PC-3 (cell line): ENCODE results near the gene RXRA. TPM values are rescaled to one million over a fixed set of nuclear protein-coding genes. Genes with fewer than 3 reads are reported as not detected.
A peak's percentile ranks its signal among the peaks of the same experiment; 100 is the strongest.

Experiments
- ATAC-seq: fragments of 200-7000 bp; cut with Tn5 transposase; 2 replicates; pipeline ENCODE4 v1.9.1; 2020; ENCODE audit warnings: mild to moderate bottlenecking, moderate library complexity
- BruUV-seq: library from RNA; stranded (reverse); fragments of 400-500 nt; replicated peaks from 2 replicates; lab custom pipeline; 2021; lab: Mats Ljungman, UMichigan
- CTCF ChIA-PET: fragments of 300-600 bp; sonication (Branson Sonifier 250); formaldehyde crosslinking; loops from one replicate; lab custom pipeline; 2022; ENCODE audit warnings: antibody characterized with exemption; lab: Charles Lee
- POLR2A ChIA-PET: fragments of 300-600 bp; sonication (Branson Sonifier 250); formaldehyde crosslinking; loops from one replicate; lab custom pipeline; 2022; ENCODE audit warnings: antibody characterized with exemption; ENCODE audit not compliant: unreplicated experiment; lab: Charles Lee
- DNase-seq: peaks from one replicate; pipeline ENCODE4 v3.0.0-alpha.2; 2015
- H2AFZ ChIP-seq: fragments of 300-600 bp; sonication (generic); 2 replicates; pipeline ENCODE4 v1.6.0; 2016; ENCODE audit warnings: antibody characterized with exemption, low read length
- H3F3A ChIP-seq: fragments of 300-600 bp; sonication (generic); one replicate; pipeline ENCODE4 v1.6.0; 2017; ENCODE audit warnings: antibody characterized with exemption, low read length, control low read depth, mild to moderate bottlenecking; ENCODE audit not compliant: unreplicated experiment
- H3K27ac ChIP-seq: fragments of 300-600 bp; sonication (generic); 2 replicates; pipeline ENCODE4 v1.5.1; 2016; ENCODE audit warnings: mild to moderate bottlenecking, low read length
- H3K27me3 ChIP-seq: fragments of 300-600 bp; sonication (generic); 2 replicates; pipeline ENCODE4 v1.6.1; 2016; ENCODE audit warnings: low read length, mixed read lengths
- H3K36me3 ChIP-seq: fragments of 300-600 bp; sonication (generic); 2 replicates; pipeline ENCODE4 v1.6.1; 2016; ENCODE audit warnings: low read depth, mixed run types, low read length, mixed read lengths
- H3K4me1 ChIP-seq: fragments of 300-600 bp; sonication (generic); 2 replicates; pipeline ENCODE4 v1.5.1; 2016; ENCODE audit warnings: low read length; ENCODE audit not compliant: insufficient read depth
- H3K4me2 ChIP-seq: fragments of 300-600 bp; sonication (generic); 2 replicates; pipeline ENCODE4 v1.6.0; 2016; ENCODE audit warnings: low read length
- H3K4me3 ChIP-seq: fragments of 300-600 bp; sonication (generic); 2 replicates; pipeline ENCODE4 v1.5.1; 2016; ENCODE audit warnings: mild to moderate bottlenecking, low read length, mixed read lengths
- H3K79me2 ChIP-seq: fragments of 300-600 bp; sonication (generic); 2 replicates; pipeline ENCODE4 v1.6.1; 2017; ENCODE audit warnings: low read length, mixed read lengths
- H3K9ac ChIP-seq: fragments of 300-600 bp; sonication (generic); 2 replicates; pipeline ENCODE4 v1.6.0; 2016; ENCODE audit warnings: mild to moderate bottlenecking, low read length
- H3K9me2 ChIP-seq: fragments of 300-600 bp; sonication (generic); replicated peaks from 2 replicates; pipeline ENCODE4 v1.6.1; 2016; ENCODE audit warnings: mixed run types, low read length, mixed read lengths
- H3K9me3 ChIP-seq: fragments of 300-600 bp; sonication (generic); 2 replicates; pipeline ENCODE4 v1.6.1; 2016; ENCODE audit warnings: low read length, mixed read lengths
- H4K20me1 ChIP-seq: fragments of 300-600 bp; sonication (generic); 2 replicates; pipeline ENCODE4 v1.6.1; 2016; ENCODE audit warnings: low read length, mixed read lengths
- CTCF ChIP-seq: fragments of 300-600 bp; sonication (generic); conservative IDR thresholded peaks from 2 replicates; pipeline ENCODE4 v1.5.1; 2017; ENCODE audit warnings: antibody characterized with exemption, low read depth, mild to moderate bottlenecking, low read length
- EZH2 ChIP-seq: fragments of 300-600 bp; sonication (generic); IDR thresholded peaks from one replicate; pipeline ENCODE4 v1.6.1; 2017; ENCODE audit warnings: antibody characterized with exemption, mild to moderate bottlenecking, low read length; ENCODE audit not compliant: unreplicated experiment
- EZH2phosphoT487 ChIP-seq: fragments of 300-600 bp; sonication (generic); IDR thresholded peaks from 2 replicates; pipeline ENCODE4 v1.6.1; 2018; ENCODE audit warnings: mild to moderate bottlenecking, antibody characterized with exemption, low read length, borderline replicate concordance
- intact Hi-C: fragments of 100-400 bp; cut with micrococcal nuclease; formaldehyde crosslinking; loops from 2 replicates; pipeline ENCODE4 v1.9.0; 2023
- total RNA-seq: library from RNA; depleted of rRNA; stranded (reverse); fragments of >200 nt; gene quantifications from 2 replicates; pipeline ENCODE4 v1.2.3, GENCODE V29; 2014

RXRA gene
- total RNA-seq, 1 experiment from 2014 or later = 17.5 TPM

GRCh38 chr9:134356496-134357470, 30.5 kb downstream of the RXRA start:
- no peaks in the 10 kb centered on the region for H3K36me3 ChIP-seq
- no peak overlapping the region for H3K9ac ChIP-seq
- intact Hi-C loops = no loop called here
- H3K4me2 ChIP-seq = peak overlapping the region; percentile 25
- TF ChIP-seq CTCF = no peak
- TF ChIP-seq EZH2phosphoT487 = no peak
- TF ChIP-seq EZH2 = no peak
- ChIA-PET POLR2A (no interaction called here), CTCF (no interaction called here)
- H3F3A ChIP-seq = no peaks in the 10 kb centered on the region
- BruUV-seq = no TSS peak
- peaks cover 61% of the 10 kb centered on the region for H3K79me2 ChIP-seq
- no peaks in the 10 kb centered on the region for H3K9me2 ChIP-seq
- H3K27me3 ChIP-seq = no peaks in the 10 kb centered on the region
- H4K20me1 ChIP-seq = no peaks in the 10 kb centered on the region
- DNase-seq (peak; percentile 66), ATAC-seq (peak; percentile 42; the same call in 1 of the 2 replicates)
- no peaks in the 10 kb centered on the region for H3K9me3 ChIP-seq
- no peak overlapping the region for H2AFZ ChIP-seq
- H3K4me1 ChIP-seq = peaks cover 28% of the 10 kb centered on the region
- no peak overlapping the region for H3K4me3 ChIP-seq
- H3K27ac ChIP-seq = peak overlapping the region; percentile 51

GRCh38 chr9:134357631-134358025, 31.4 kb downstream of the RXRA start:
- ATAC-seq (no peak), DNase-seq (no peak)
- no peak for TF ChIP-seq EZH2phosphoT487
- no peak for TF ChIP-seq CTCF
- no peak for TF ChIP-seq EZH2
- Histone ChIP-seq H3K9ac (no peak overlapping the region), H3K4me3 (no peak overlapping the region), H3K9me2 (no peaks in the 10 kb centered on the region), H3K27ac (no peak overlapping the region), H2AFZ (no peak overlapping the region), H3F3A (no peaks in the 10 kb centered on the region), H3K79me2 (peaks cover 61% of the 10 kb centered on the region), H3K4me2 (peak overlapping the region; percentile 25; the same call in 1 of the 2 replicates), H4K20me1 (no peaks in the 10 kb centered on the region), H3K9me3 (no peaks in the 10 kb centered on the region), H3K36me3 (no peaks in the 10 kb centered on the region), H3K27me3 (no peaks in the 10 kb centered on the region), H3K4me1 (peaks cover 28% of the 10 kb centered on the region)
- intact Hi-C loops = no loop called here
- POLR2A ChIA-PET = no interaction called here
- no TSS peak for BruUV-seq
- CTCF ChIA-PET = no interaction called here
